SK-N-SH (cell line): ENCODE results near the gene PANK4.

Experiments
- ELF1 ChIP-seq: IDR thresholded peaks from 2 replicates; pipeline ENCODE4 v1.4.0; 2012
- EZH2phosphoT487 ChIP-seq: fragments of 200-600 bp; sonication (generic); IDR thresholded peaks from 2 replicates; pipeline ENCODE4 v1.6.1; 2017; ENCODE audit warnings: low read depth, mixed run types, mild to moderate bottlenecking, antibody characterized with exemption, moderate library complexity, borderline replicate concordance
- GABPA ChIP-seq: IDR thresholded peaks from 2 replicates; pipeline ENCODE4 v1.4.0; 2012; ENCODE audit warnings: low read depth, mild to moderate bottlenecking
- NFIC ChIP-seq: IDR thresholded peaks from 2 replicates; pipeline ENCODE4 v1.4.0; 2012; ENCODE audit warnings: borderline replicate concordance
- POLR2AphosphoS5 ChIP-seq: IDR thresholded peaks from 2 replicates; pipeline ENCODE4 v1.6.1; 2012; ENCODE audit warnings: low read depth, low read length
- RCOR1 ChIP-seq: fragments of 150-350 bp; IDR thresholded peaks from 2 replicates; pipeline ENCODE4 v1.6.1; 2017; ENCODE audit warnings: antibody characterized with exemption, low read length
- SIN3A ChIP-seq: IDR thresholded peaks from 2 replicates; pipeline ENCODE4 v1.6.1; 2012; ENCODE audit warnings: low read depth, mild to moderate bottlenecking, low read length, moderate library complexity, borderline replicate concordance
- YY1 ChIP-seq: IDR thresholded peaks from 2 replicates; pipeline ENCODE4 v1.4.0; 2012; ENCODE audit warnings: low read depth, mild to moderate bottlenecking
- TF ChIP-seq, protein P1 (sequence below): fragments of 200-600 bp; sonication (generic); IDR thresholded peaks from 2 replicates; pipeline ENCODE4 v1.6.1; 2017; ENCODE audit warnings: antibody characterized with exemption, mild to moderate bottlenecking, moderate library complexity
- TF ChIP-seq, protein P2 (sequence below): IDR thresholded peaks from 2 replicates; pipeline ENCODE4 v1.4.0; 2012; ENCODE audit warnings: low read depth
- TF ChIP-seq, protein P3 (sequence below): IDR thresholded peaks from 2 replicates; pipeline ENCODE4; 2012
- TF ChIP-seq, protein P4 (sequence below): IDR thresholded peaks from 2 replicates; pipeline ENCODE4 v1.4.0; 2012; ENCODE audit warnings: low read depth, borderline replicate concordance

DNA sequence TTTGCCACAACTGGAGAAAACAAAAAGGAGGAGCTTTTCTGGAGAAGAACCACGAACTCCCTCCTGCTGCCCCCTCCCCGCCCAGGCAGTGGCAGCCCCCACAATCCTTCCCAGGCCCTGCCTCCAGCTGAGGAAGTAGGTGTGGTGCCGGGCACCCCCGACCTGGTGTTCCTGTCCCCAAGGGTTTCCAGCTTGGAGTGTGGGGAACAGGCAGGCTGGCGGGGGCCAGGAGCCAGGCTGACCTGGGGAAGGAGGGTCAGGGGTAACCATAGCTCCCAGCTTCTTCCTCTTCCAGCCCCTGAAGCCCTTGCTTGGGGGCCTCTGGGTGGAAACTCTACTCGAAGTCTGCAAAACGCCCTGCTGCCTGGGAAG, 7.9 kb upstream of the PANK4 start:
- TF ChIP-seq, protein P1, sequence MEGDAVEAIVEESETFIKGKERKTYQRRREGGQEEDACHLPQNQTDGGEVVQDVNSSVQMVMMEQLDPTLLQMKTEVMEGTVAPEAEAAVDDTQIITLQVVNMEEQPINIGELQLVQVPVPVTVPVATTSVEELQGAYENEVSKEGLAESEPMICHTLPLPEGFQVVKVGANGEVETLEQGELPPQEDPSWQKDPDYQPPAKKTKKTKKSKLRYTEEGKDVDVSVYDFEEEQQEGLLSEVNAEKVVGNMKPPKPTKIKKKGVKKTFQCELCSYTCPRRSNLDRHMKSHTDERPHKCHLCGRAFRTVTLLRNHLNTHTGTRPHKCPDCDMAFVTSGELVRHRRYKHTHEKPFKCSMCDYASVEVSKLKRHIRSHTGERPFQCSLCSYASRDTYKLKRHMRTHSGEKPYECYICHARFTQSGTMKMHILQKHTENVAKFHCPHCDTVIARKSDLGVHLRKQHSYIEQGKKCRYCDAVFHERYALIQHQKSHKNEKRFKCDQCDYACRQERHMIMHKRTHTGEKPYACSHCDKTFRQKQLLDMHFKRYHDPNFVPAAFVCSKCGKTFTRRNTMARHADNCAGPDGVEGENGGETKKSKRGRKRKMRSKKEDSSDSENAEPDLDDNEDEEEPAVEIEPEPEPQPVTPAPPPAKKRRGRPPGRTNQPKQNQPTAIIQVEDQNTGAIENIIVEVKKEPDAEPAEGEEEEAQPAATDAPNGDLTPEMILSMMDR = no peak
- TF ChIP-seq RCOR1 = no peak
- TF ChIP-seq, protein P2, sequence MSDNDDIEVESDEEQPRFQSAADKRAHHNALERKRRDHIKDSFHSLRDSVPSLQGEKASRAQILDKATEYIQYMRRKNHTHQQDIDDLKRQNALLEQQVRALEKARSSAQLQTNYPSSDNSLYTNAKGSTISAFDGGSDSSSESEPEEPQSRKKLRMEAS = no peak
- TF ChIP-seq GABPA = no peak
- no peak for TF ChIP-seq POLR2AphosphoS5
- TF ChIP-seq ELF1 = no peak
- TF ChIP-seq, protein P3, sequence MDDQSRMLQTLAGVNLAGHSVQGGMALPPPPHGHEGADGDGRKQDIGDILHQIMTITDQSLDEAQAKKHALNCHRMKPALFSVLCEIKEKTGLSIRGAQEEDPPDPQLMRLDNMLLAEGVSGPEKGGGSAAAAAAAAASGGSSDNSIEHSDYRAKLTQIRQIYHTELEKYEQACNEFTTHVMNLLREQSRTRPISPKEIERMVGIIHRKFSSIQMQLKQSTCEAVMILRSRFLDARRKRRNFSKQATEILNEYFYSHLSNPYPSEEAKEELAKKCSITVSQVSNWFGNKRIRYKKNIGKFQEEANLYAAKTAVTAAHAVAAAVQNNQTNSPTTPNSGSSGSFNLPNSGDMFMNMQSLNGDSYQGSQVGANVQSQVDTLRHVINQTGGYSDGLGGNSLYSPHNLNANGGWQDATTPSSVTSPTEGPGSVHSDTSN = no peak
- TF ChIP-seq, protein P4, sequence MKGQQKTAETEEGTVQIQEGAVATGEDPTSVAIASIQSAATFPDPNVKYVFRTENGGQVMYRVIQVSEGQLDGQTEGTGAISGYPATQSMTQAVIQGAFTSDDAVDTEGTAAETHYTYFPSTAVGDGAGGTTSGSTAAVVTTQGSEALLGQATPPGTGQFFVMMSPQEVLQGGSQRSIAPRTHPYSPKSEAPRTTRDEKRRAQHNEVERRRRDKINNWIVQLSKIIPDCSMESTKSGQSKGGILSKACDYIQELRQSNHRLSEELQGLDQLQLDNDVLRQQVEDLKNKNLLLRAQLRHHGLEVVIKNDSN = no peak
- no peak for TF ChIP-seq NFIC
- TF ChIP-seq SIN3A = no peak
- TF ChIP-seq EZH2phosphoT487 = no peak
- TF ChIP-seq YY1 = no peak
